ENCODE results near the gene AOPEP. TPM values are rescaled to one million over a fixed set of nuclear protein-coding genes. Genes with fewer than 3 reads are reported as not detected.

Gene AOPEP
- total RNA-seq, 1 donor from 2014 or later = 75.3 TPM

DNA sequence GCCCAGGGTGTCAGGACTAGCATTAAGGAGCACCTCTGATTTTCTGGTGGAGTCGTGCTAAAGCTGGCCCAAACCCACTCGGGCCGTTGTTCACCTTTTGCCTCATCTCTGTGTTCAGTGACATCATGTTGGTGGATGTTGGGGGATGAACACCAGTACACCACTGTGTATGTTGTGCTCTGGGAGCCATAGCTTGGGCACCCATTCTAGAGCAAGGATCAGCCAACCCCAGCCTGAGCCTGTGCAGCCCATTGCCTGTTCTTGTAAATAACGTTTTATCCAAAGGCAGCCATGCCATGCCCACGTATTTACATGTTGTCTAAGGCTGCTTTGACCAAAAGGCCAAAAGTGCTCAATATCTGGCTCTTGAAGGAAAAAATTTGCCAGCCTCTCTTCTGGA, 345.4 kb downstream of the AOPEP start:
- Mint-ChIP-seq H3K27ac (ENCODE audit: unreplicated experiment) (peak overlapping the region; percentile 12), H3K9me3 (ENCODE audit: unreplicated experiment) (no peaks in the 10 kb centered on the region), H3K36me3 (ENCODE audit: low read depth, unreplicated experiment) (peaks cover 33% of the 10 kb centered on the region), H3K4me1 (ENCODE audit: low read depth, unreplicated experiment) (peaks cover 11% of the 10 kb centered on the region), H3K4me3 (ENCODE audit: unreplicated experiment) (no peak overlapping the region), H3K27me3 (ENCODE audit: low read depth, unreplicated experiment) (no peaks in the 10 kb centered on the region)
- peaks cover 98% of the 10 kb centered on the region for H4K20me1 ChIP-seq (ENCODE audit: insufficient read depth, low read length)
- no peak for TF ChIP-seq EZH2 (IDR thresholded peaks at IDR 0.05; ENCODE audit: insufficient read depth, low read length)
- TF ChIP-seq, protein P1, sequence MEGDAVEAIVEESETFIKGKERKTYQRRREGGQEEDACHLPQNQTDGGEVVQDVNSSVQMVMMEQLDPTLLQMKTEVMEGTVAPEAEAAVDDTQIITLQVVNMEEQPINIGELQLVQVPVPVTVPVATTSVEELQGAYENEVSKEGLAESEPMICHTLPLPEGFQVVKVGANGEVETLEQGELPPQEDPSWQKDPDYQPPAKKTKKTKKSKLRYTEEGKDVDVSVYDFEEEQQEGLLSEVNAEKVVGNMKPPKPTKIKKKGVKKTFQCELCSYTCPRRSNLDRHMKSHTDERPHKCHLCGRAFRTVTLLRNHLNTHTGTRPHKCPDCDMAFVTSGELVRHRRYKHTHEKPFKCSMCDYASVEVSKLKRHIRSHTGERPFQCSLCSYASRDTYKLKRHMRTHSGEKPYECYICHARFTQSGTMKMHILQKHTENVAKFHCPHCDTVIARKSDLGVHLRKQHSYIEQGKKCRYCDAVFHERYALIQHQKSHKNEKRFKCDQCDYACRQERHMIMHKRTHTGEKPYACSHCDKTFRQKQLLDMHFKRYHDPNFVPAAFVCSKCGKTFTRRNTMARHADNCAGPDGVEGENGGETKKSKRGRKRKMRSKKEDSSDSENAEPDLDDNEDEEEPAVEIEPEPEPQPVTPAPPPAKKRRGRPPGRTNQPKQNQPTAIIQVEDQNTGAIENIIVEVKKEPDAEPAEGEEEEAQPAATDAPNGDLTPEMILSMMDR (IDR thresholded peaks at IDR 0.05; ENCODE audit: insufficient read depth, low read depth, low read length) = no peak
- peaks cover 100% of the 10 kb centered on the region for H3K79me2 ChIP-seq (ENCODE audit: insufficient read depth, low read length)
- H3K36me3 ChIP-seq (ENCODE audit: insufficient read depth, low read length) = peaks cover 28% of the 10 kb centered on the region
- no peak overlapping the region for H3K27ac ChIP-seq (ENCODE audit: low read depth, low read length)
- no peak for FAIRE-seq
- H3K27me3 ChIP-seq (ENCODE audit: insufficient read depth, low read length) = no peaks in the 10 kb centered on the region
- H3K9ac ChIP-seq (ENCODE audit: low read length) = no peak overlapping the region
- peaks cover 4% of the 10 kb centered on the region for H3K4me1 ChIP-seq (ENCODE audit: insufficient read depth, low read length)
- H3K9me3 ChIP-seq (ENCODE audit: insufficient read depth, low read depth, low read length) = no peaks in the 10 kb centered on the region
- H3K4me2 ChIP-seq (ENCODE audit: low read length) = no peak overlapping the region
- H3K4me3 ChIP-seq (ENCODE audit: insufficient read depth, low read depth, low read length) = no peak overlapping the region
- H2AFZ ChIP-seq (ENCODE audit: low read depth, low read length) = no peak overlapping the region
- DNase-seq (ENCODE audit: low read depth) = no peak

- TF ChIP-seq, protein P1 (IDR thresholded peaks at IDR 0.05; ENCODE audit: insufficient read depth, low read depth, low read length) = no peak
- no peak for TF ChIP-seq EZH2 (IDR thresholded peaks at IDR 0.05; ENCODE audit: insufficient read depth, low read length)
- Histone ChIP-seq H3K9ac (ENCODE audit: low read length) (no peak overlapping the region), H3K4me1 (ENCODE audit: insufficient read depth, low read length) (peaks cover 14% of the 10 kb centered on the region), H3K4me3 (ENCODE audit: insufficient read depth, low read depth, low read length) (no peak overlapping the region), H2AFZ (ENCODE audit: low read depth, low read length) (no peak overlapping the region), H3K9me3 (ENCODE audit: insufficient read depth, low read depth, low read length) (no peaks in the 10 kb centered on the region), H3K4me2 (ENCODE audit: low read length) (no peak overlapping the region), H3K36me3 (ENCODE audit: insufficient read depth, low read length) (peaks cover 27% of the 10 kb centered on the region), H4K20me1 (ENCODE audit: insufficient read depth, low read length) (peaks cover 99% of the 10 kb centered on the region), H3K79me2 (ENCODE audit: insufficient read depth, low read length) (peaks cover 100% of the 10 kb centered on the region), H3K27ac (ENCODE audit: low read depth, low read length) (no peak overlapping the region), H3K27me3 (ENCODE audit: insufficient read depth, low read length) (no peaks in the 10 kb centered on the region)
- no peak for DNase-seq (ENCODE audit: low read depth)
- peaks cover 37% of the 10 kb centered on the region for H3K36me3 Mint-ChIP-seq (ENCODE audit: low read depth, unreplicated experiment)
- no peak overlapping the region for H3K4me3 Mint-ChIP-seq (ENCODE audit: unreplicated experiment)
- H3K27me3 Mint-ChIP-seq (ENCODE audit: low read depth, unreplicated experiment) = no peaks in the 10 kb centered on the region
- FAIRE-seq = no peak
- peak overlapping the region; percentile 81 for H3K27ac Mint-ChIP-seq (ENCODE audit: unreplicated experiment)
- H3K9me3 Mint-ChIP-seq (ENCODE audit: unreplicated experiment) = no peaks in the 10 kb centered on the region
- H3K4me1 Mint-ChIP-seq (ENCODE audit: low read depth, unreplicated experiment) = peaks cover 15% of the 10 kb centered on the region
Measured at GRCh38 chr9:95073042-95073607, 346.6 kb downstream of the AOPEP start.

DNA sequence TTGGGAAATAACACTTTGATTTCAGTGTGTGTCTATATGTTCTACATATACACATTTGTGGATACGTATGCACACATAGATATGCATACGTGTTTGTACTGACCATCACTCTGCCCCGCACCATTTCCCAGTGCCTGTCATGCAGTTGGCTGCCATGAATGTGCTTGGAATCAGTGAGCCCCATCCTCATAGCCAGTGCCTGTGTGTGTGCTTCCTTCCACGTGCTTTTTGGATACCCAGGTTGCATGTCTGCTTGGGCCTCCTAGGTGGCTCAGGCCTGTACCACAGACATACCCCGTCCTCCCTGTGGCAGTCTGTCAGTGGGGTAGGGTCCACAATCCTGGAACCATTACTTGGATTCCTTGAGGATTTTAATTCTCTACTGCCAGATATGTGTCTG, 347.4 kb downstream of the AOPEP start:
- peaks cover 99% of the 10 kb centered on the region for H4K20me1 ChIP-seq (ENCODE audit: insufficient read depth, low read length)
- no peaks in the 10 kb centered on the region for H3K9me3 Mint-ChIP-seq (ENCODE audit: unreplicated experiment)
- no peak overlapping the region for H3K4me3 ChIP-seq (ENCODE audit: insufficient read depth, low read depth, low read length)
- H3K4me3 Mint-ChIP-seq (ENCODE audit: unreplicated experiment) = no peak overlapping the region
- H3K4me1 ChIP-seq (ENCODE audit: insufficient read depth, low read length) = peaks cover 17% of the 10 kb centered on the region
- H3K9ac ChIP-seq (ENCODE audit: low read length) = no peak overlapping the region
- no peaks in the 10 kb centered on the region for H3K9me3 ChIP-seq (ENCODE audit: insufficient read depth, low read depth, low read length)
- H3K4me2 ChIP-seq (ENCODE audit: low read length) = no peak overlapping the region
- no peaks in the 10 kb centered on the region for H3K27me3 Mint-ChIP-seq (ENCODE audit: low read depth, unreplicated experiment)
- FAIRE-seq = no peak
- no peak overlapping the region for H3K27ac ChIP-seq (ENCODE audit: low read depth, low read length)
- H3K36me3 Mint-ChIP-seq (ENCODE audit: low read depth, unreplicated experiment) = peaks cover 36% of the 10 kb centered on the region
- H3K79me2 ChIP-seq (ENCODE audit: insufficient read depth, low read length) = peaks cover 100% of the 10 kb centered on the region
- peaks cover 24% of the 10 kb centered on the region for H3K36me3 ChIP-seq (ENCODE audit: insufficient read depth, low read length)
- H3K4me1 Mint-ChIP-seq (ENCODE audit: low read depth, unreplicated experiment) = peaks cover 20% of the 10 kb centered on the region
- DNase-seq (ENCODE audit: low read depth) = no peak
- H3K27ac Mint-ChIP-seq (ENCODE audit: unreplicated experiment) = no peak overlapping the region
- H3K27me3 ChIP-seq (ENCODE audit: insufficient read depth, low read length) = no peaks in the 10 kb centered on the region
- no peak overlapping the region for H2AFZ ChIP-seq (ENCODE audit: low read depth, low read length)
- no peak for TF ChIP-seq EZH2 (IDR thresholded peaks at IDR 0.05; ENCODE audit: insufficient read depth, low read length)
- TF ChIP-seq, protein P1 (IDR thresholded peaks at IDR 0.05; ENCODE audit: insufficient read depth, low read depth, low read length) = no peak

Measured in astrocyte (in vitro differentiated cells and primary cell).